H1 (cell line): Measurements from ENCODE around the gene NADK2. TPM values are rescaled to one million over a fixed set of nuclear protein-coding genes. Genes with fewer than 3 reads are reported as not detected.

ENCODE experiments used
- CTCF ChIA-PET: fragments of 300-600 bp; sonication (Branson Sonifier 250); formaldehyde crosslinking; loops from one replicate; lab custom pipeline; 2021; ENCODE audit not compliant: partially characterized antibody; lab: Charles Lee
- POLR2A ChIA-PET: fragments of 300-600 bp; sonication (Branson Sonifier 250); formaldehyde crosslinking; loops from one replicate; lab custom pipeline; 2021; ENCODE audit warnings: inconsistent platforms; ENCODE audit not compliant: partially characterized antibody; lab: Charles Lee
- DNase-seq, 2 experiments: peaks; one replicate each; pipeline versions ENCODE4 v3.0.0 to v3.0.0-alpha.2; 2010 to 2022; ENCODE audit warnings: low spot score in 2 of 2, low read depth in 1 of 2, mixed read lengths in 1 of 2
- FAIRE-seq: peaks from 2 replicates; lab custom pipeline; 2011; peaks lifted over from hg19 to GRCh38; lab: Jason Lieb, UNC
- H2AFZ ChIP-seq: 2 replicates; pipeline ENCODE4 v1.8.1; 2012; ENCODE audit warnings: low read length, inconsistent platforms
- H2AK5ac ChIP-seq: 2 replicates; pipeline ENCODE4 v1.6.1; 2013; ENCODE audit warnings: low read depth, low read length
- H2BK120ac ChIP-seq: replicated peaks from 2 replicates; pipeline ENCODE3; 2013; ENCODE audit warnings: low read depth, low read length, inconsistent platforms
- H2BK12ac ChIP-seq: 2 replicates; pipeline ENCODE4 v1.6.1; 2013; ENCODE audit warnings: low read depth, low read length
- H2BK15ac ChIP-seq: 2 replicates; pipeline ENCODE4 v1.6.1; 2013; ENCODE audit warnings: low read length
- H2BK20ac ChIP-seq: 2 replicates; pipeline ENCODE4 v1.6.1; 2013; ENCODE audit warnings: low read length
- H2BK5ac ChIP-seq: 2 replicates; pipeline ENCODE4 v1.6.1; 2013; ENCODE audit warnings: low read depth, low read length
- H3K14ac ChIP-seq: 2 replicates; pipeline ENCODE4 v1.6.1; 2013; ENCODE audit warnings: inconsistent platforms; ENCODE audit not compliant: insufficient read length
- H3K18ac ChIP-seq: 2 replicates; pipeline ENCODE4 v1.6.1; 2013; ENCODE audit warnings: low read length; ENCODE audit errors: extremely low read depth
- H3K23ac ChIP-seq: 2 replicates; pipeline ENCODE4 v1.6.1; 2013; ENCODE audit warnings: inconsistent platforms; ENCODE audit not compliant: insufficient read length
- H3K23me2 ChIP-seq: 2 replicates; pipeline ENCODE4 v1.6.1; 2013; ENCODE audit warnings: low read depth, low read length
- H3K27ac ChIP-seq: 2 replicates; pipeline ENCODE4 v1.6.1; 2011; ENCODE audit warnings: low read depth, low read length, inconsistent platforms
- H3K27me3 ChIP-seq, 4 experiments: replicated peaks in 1 of 4; 1 replicate in 1 of 4; 2 replicates in 3 of 4; pipeline versions ENCODE4 v1.6.1 to v1.8.1; 2011 to 2013; ENCODE audit warnings: low read length in 3 of 4, mild to moderate bottlenecking in 3 of 4, inconsistent platforms in 2 of 4, mixed read lengths in 2 of 4, moderate library complexity in 1 of 4; ENCODE audit not compliant: control insufficient read depth in 3 of 4, insufficient read depth in 3 of 4; ENCODE audit errors: extremely low read depth in 1 of 4
- H3K36me3 ChIP-seq, 4 experiments: 2 replicates each; pipeline versions ENCODE4 v1.6.1 to v1.8.1; 2011 to 2013; ENCODE audit warnings: mild to moderate bottlenecking in 4 of 4, low read length in 3 of 4, moderate library complexity in 2 of 4, control low read depth in 1 of 4, inconsistent platforms in 1 of 4; ENCODE audit not compliant: insufficient read depth in 4 of 4, control insufficient read depth in 2 of 4
- H3K4ac ChIP-seq: replicated peaks from 2 replicates; pipeline ENCODE3; 2013; ENCODE audit warnings: low read length, low read depth, mixed read lengths, inconsistent platforms; ENCODE audit not compliant: insufficient read length
- H3K4me1 ChIP-seq, 4 experiments: replicated peaks in 1 of 4; 1 replicate in 1 of 4; 2 replicates in 3 of 4; pipeline versions ENCODE4 v1.6.1 to v1.8.1; 2011 to 2013; ENCODE audit warnings: low read length in 3 of 4, inconsistent platforms in 2 of 4, mixed read lengths in 1 of 4; ENCODE audit not compliant: insufficient read depth in 4 of 4, control insufficient read depth in 3 of 4
- H3K4me2 ChIP-seq, 2 experiments: 2 replicates each; pipeline versions ENCODE4 v1.6.1 to v1.8.1; 2011 to 2013; ENCODE audit warnings: low read depth in 2 of 2, low read length in 2 of 2, control low read depth in 1 of 2, inconsistent platforms in 1 of 2, mild to moderate bottlenecking in 1 of 2; ENCODE audit not compliant: insufficient read depth in 1 of 2
- H3K4me3 ChIP-seq, 4 experiments: fragments of 200-600, 300-600 bp in 1 of 4; sonication (generic), shearing (Covaris generic), sonication (Bioruptor Twin) in 1 of 4; 2 replicates each; pipeline versions ENCODE4 v1.5.1 to v1.8.1; 2011 to 2016; ENCODE audit warnings: low read length in 4 of 4, low read depth in 3 of 4, control low read depth in 2 of 4, inconsistent platforms in 2 of 4, mild to moderate bottlenecking in 2 of 4, mixed read lengths in 1 of 4, moderate library complexity in 1 of 4; ENCODE audit not compliant: insufficient read depth in 2 of 4; ENCODE audit errors: extremely low read depth in 1 of 4
- H3K56ac ChIP-seq: replicated peaks from 2 replicates; pipeline ENCODE3; 2013; ENCODE audit warnings: low read depth, mild to moderate bottlenecking, mixed read lengths, low read length, inconsistent platforms; ENCODE audit not compliant: insufficient read length
- H3K79me1 ChIP-seq: 2 replicates; pipeline ENCODE4 v1.6.1; 2013; ENCODE audit warnings: low read depth, low read length, control low read depth
- H3K79me2 ChIP-seq, 2 experiments: 2 replicates each; pipeline versions ENCODE4 v1.6.1 to v1.8.1; 2012 to 2013; ENCODE audit warnings: low read length in 2 of 2, mild to moderate bottlenecking in 2 of 2, inconsistent platforms in 1 of 2; ENCODE audit not compliant: insufficient read depth in 2 of 2, control insufficient read depth in 1 of 2
- H3K9ac ChIP-seq, 4 experiments: replicated peaks in 1 of 4; 1 replicate in 1 of 4; 2 replicates in 3 of 4; pipeline versions ENCODE4 v1.6.1 to v1.8.1; 2011 to 2013; ENCODE audit warnings: low read depth in 3 of 4, low read length in 3 of 4, control low read depth in 2 of 4, mild to moderate bottlenecking in 2 of 4, moderate library complexity in 2 of 4, inconsistent platforms in 1 of 4; ENCODE audit errors: extremely low read depth in 1 of 4
- H3K9me3 ChIP-seq, 2 experiments: 2 replicates each; pipeline versions ENCODE4 v1.6.1 to v1.8.1; 2012 to 2013; ENCODE audit warnings: mild to moderate bottlenecking in 2 of 2, moderate library complexity in 2 of 2, control low read depth in 1 of 2, inconsistent platforms in 1 of 2, low read depth in 1 of 2, low read length in 1 of 2, mixed read lengths in 1 of 2; ENCODE audit not compliant: insufficient read depth in 2 of 2
- H4K20me1 ChIP-seq, 2 experiments: replicated peaks in 1 of 2; 2 replicates each; pipeline versions ENCODE3 to v1.8.1; 2011 to 2013; ENCODE audit warnings: inconsistent platforms in 2 of 2, low read length in 2 of 2, mild to moderate bottlenecking in 1 of 2; ENCODE audit not compliant: insufficient read depth in 2 of 2, control insufficient read depth in 1 of 2
- H4K5ac ChIP-seq: 2 replicates; pipeline ENCODE4 v1.6.1; 2013; ENCODE audit warnings: low read length, low read depth, mixed read lengths, inconsistent platforms; ENCODE audit not compliant: insufficient read length
- H4K8ac ChIP-seq: 2 replicates; pipeline ENCODE4 v1.8.0; 2013; ENCODE audit warnings: mild to moderate bottlenecking, moderate library complexity, low read length, inconsistent platforms; ENCODE audit not compliant: insufficient read depth; ENCODE audit errors: extremely low read depth
- H4K91ac ChIP-seq: replicated peaks from 2 replicates; pipeline ENCODE3; 2013; ENCODE audit warnings: low read length, mixed read lengths, inconsistent platforms; ENCODE audit not compliant: insufficient read length
- CBX5 ChIP-seq: fragments of 300-800, 300-1000 bp; sonication (generic); IDR thresholded peaks from 2 replicates; pipeline ENCODE4 v1.7.1; 2016; ENCODE audit warnings: antibody characterized with exemption, low read length, low read depth
- CBX8 ChIP-seq: fragments of 300-800, 300-1000 bp; sonication (generic); IDR thresholded peaks from 2 replicates; pipeline ENCODE4 v1.7.1; 2016; ENCODE audit warnings: low read depth, low read length, borderline replicate concordance
- CTBP2 ChIP-seq: IDR thresholded peaks from 2 replicates; pipeline ENCODE4 v1.7.0; 2011; ENCODE audit warnings: borderline replicate concordance, mild to moderate bottlenecking, moderate library complexity, mixed read lengths, low read length; ENCODE audit not compliant: insufficient read depth, insufficient read length
- CTCF ChIP-seq, 3 experiments: IDR thresholded peaks; 1 replicate in 2 of 3; 2 replicates in 1 of 3; pipeline versions ENCODE4 v1.5.1 to v1.6.1; 2011; ENCODE audit warnings: low read length in 3 of 3, mild to moderate bottlenecking in 3 of 3, inconsistent platforms in 2 of 3, low read depth in 1 of 3, moderate library complexity in 1 of 3; ENCODE audit not compliant: insufficient read depth in 1 of 3; ENCODE audit errors: control extremely low read depth in 1 of 3
- EP300 ChIP-seq, 2 experiments: IDR thresholded peaks; 1 replicate in 1 of 2; 2 replicates in 1 of 2; pipeline ENCODE4 v1.6.1; 2011 to 2012; ENCODE audit warnings: low read depth in 2 of 2, low read length in 2 of 2, mild to moderate bottlenecking in 2 of 2, borderline replicate concordance in 1 of 2, inconsistent platforms in 1 of 2, moderate library complexity in 1 of 2
- EZH2 ChIP-seq: fragments of 200-600 bp; sonication (generic); IDR thresholded peaks from 2 replicates; pipeline ENCODE4 v1.7.1; 2012; ENCODE audit warnings: low read depth, mild to moderate bottlenecking, moderate library complexity, low read length, inconsistent platforms; ENCODE audit not compliant: severe bottlenecking
- FOSL1 ChIP-seq: IDR thresholded peaks from 2 replicates; pipeline ENCODE4 v1.6.1; 2011; ENCODE audit warnings: mild to moderate bottlenecking, low read depth, low read length, moderate library complexity; ENCODE audit not compliant: insufficient read depth
- POLR2A ChIP-seq, 2 experiments: IDR thresholded peaks; 1 replicate in 1 of 2; 2 replicates in 1 of 2; pipeline ENCODE4 v1.6.1; 2011; ENCODE audit warnings: low read depth in 2 of 2, low read length in 2 of 2, mild to moderate bottlenecking in 2 of 2; ENCODE audit errors: control extremely low read depth in 1 of 2
- SP1 ChIP-seq: IDR thresholded peaks from 2 replicates; pipeline ENCODE4 v1.6.1; 2011; ENCODE audit warnings: low read depth, low read length
- polyA plus RNA-seq, 7 experiments: library from polyadenylated mRNA; depleted of rRNA in 3 of 7; stranded (reverse) in 5 of 7; unstranded in 2 of 7; fragments of >200 nt in 5 of 7; fragments of 200-250 nt in 2 of 7; gene quantifications; 1 replicate in 5 of 7; 2 replicates in 1 of 7; 4 replicates in 1 of 7; pipeline versions ENCODE4 v1.2.1 to v1.2.3, GENCODE V29; 2011 to 2013; ENCODE audit warnings: missing spikeins in 2 of 7, mixed read lengths in 2 of 7
- total RNA-seq: library from RNA; stranded (reverse); fragmentation: NEBNext Ultra II Directional; extraction: Animal tissue kit (Norgen Biotek cat#: 25700); gene quantifications from 2 replicates; pipeline ENCODE4 v1.2.1, GENCODE V29; 2021

Gene NADK2
- total and polyA plus RNA-seq, 2 of the 8 experiments (the other 6 are each of a cell fraction or from before 2014, with no cell fraction given), result 3.4 to 16.1 TPM

- Histone ChIP-seq H3K4me3 (no peak overlapping the region), H2BK12ac (no peak overlapping the region), H4K8ac (no peak overlapping the region), H4K20me1 (no peaks in the 10 kb centered on the region), H3K79me2 (peaks cover 0 to 2% of the 10 kb centered on the region in 2 experiments; a peak in 1 of 4 replicates), H4K5ac (no peak overlapping the region), H3K23ac (no peak overlapping the region), H3K9ac (no peak overlapping the region), H3K4me1 (peaks cover 0 to 3% (median 0%) of the 10 kb centered on the region in 4 experiments; a peak in 1 of 7 replicates), H2AK5ac (no peak overlapping the region), H2BK20ac (no peak overlapping the region), H2BK120ac (no peak overlapping the region), H3K14ac (no peak overlapping the region), H3K27me3 (no peaks in the 10 kb centered on the region), H2AFZ (no peak overlapping the region), H2BK5ac (no peak overlapping the region), H3K4me2 (no peak overlapping the region), H4K91ac (no peak overlapping the region), H3K9me3 (no peaks in the 10 kb centered on the region), H3K23me2 (peaks cover 2% of the 10 kb centered on the region; the same call in 1 of the 2 replicates), H3K4ac (no peak overlapping the region), H3K18ac (no peak overlapping the region), H3K36me3 (no peaks in the 10 kb centered on the region), H3K79me1 (no peaks in the 10 kb centered on the region), H3K56ac (no peak overlapping the region), H3K27ac (no peak overlapping the region), H2BK15ac (no peak overlapping the region)
- FAIRE-seq (no peak), DNase-seq (no peak)
- POLR2A ChIA-PET, result no interaction called here
- no peak for TF ChIP-seq EP300 (IDR thresholded peaks at IDR 0.05; ENCODE audit: borderline replicate concordance in 1 of 2, low read depth in 2 of 2, low read length in 2 of 2)
- no peak for TF ChIP-seq CTCF (IDR thresholded peaks at IDR 0.05; ENCODE audit: control extremely low read depth in 1 of 3, insufficient read depth in 1 of 3, low read depth in 1 of 3, low read length in 3 of 3)
- TF ChIP-seq CTBP2, result no peak
- TF ChIP-seq CBX5, result no peak
- TF ChIP-seq FOSL1, result no peak
- TF ChIP-seq EZH2, result no peak
- TF ChIP-seq POLR2A (IDR thresholded peaks at IDR 0.05; ENCODE audit: control extremely low read depth in 1 of 2, low read depth in 2 of 2, low read length in 2 of 2), result no peak
- no peak for TF ChIP-seq CBX8
- TF ChIP-seq SP1, result no peak
- CTCF ChIA-PET, result interaction anchor here (0.7 to 1.5 kb wide), 2 partner anchors 22 to 161 kb away, joined by 3 to 4 read pairs; no protein-coding TSS in a partner anchor
These were observed 4.9 kb downstream of the NADK2 start for GRCh38 chr5:36236801-36237200.
